Activated effector memory CD4-positive, alpha-beta T cell treated with anti-CD3 and anti-CD28 coated beads, Interleukin-2, amount 50 U/mL, for 16 hours (primary cell): ENCODE measurements around the gene CNTRL.
A peak's percentile ranks its signal among the peaks of the same experiment; 100 is the strongest.
"Not testable (repeated sequence)": the region's sequence is repeated elsewhere in the genome, so short reads cannot be mapped to it uniquely, and the experiment has no call there.

Experiments
- DNase-seq: peaks from one replicate; pipeline ENCODE4 v3.0.0-alpha.2; 2020

CNTRL gene, protein sequence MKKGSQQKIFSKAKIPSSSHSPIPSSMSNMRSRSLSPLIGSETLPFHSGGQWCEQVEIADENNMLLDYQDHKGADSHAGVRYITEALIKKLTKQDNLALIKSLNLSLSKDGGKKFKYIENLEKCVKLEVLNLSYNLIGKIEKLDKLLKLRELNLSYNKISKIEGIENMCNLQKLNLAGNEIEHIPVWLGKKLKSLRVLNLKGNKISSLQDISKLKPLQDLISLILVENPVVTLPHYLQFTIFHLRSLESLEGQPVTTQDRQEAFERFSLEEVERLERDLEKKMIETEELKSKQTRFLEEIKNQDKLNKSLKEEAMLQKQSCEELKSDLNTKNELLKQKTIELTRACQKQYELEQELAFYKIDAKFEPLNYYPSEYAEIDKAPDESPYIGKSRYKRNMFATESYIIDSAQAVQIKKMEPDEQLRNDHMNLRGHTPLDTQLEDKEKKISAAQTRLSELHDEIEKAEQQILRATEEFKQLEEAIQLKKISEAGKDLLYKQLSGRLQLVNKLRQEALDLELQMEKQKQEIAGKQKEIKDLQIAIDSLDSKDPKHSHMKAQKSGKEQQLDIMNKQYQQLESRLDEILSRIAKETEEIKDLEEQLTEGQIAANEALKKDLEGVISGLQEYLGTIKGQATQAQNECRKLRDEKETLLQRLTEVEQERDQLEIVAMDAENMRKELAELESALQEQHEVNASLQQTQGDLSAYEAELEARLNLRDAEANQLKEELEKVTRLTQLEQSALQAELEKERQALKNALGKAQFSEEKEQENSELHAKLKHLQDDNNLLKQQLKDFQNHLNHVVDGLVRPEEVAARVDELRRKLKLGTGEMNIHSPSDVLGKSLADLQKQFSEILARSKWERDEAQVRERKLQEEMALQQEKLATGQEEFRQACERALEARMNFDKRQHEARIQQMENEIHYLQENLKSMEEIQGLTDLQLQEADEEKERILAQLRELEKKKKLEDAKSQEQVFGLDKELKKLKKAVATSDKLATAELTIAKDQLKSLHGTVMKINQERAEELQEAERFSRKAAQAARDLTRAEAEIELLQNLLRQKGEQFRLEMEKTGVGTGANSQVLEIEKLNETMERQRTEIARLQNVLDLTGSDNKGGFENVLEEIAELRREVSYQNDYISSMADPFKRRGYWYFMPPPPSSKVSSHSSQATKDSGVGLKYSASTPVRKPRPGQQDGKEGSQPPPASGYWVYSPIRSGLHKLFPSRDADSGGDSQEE (N-terminal part only)

DNA sequence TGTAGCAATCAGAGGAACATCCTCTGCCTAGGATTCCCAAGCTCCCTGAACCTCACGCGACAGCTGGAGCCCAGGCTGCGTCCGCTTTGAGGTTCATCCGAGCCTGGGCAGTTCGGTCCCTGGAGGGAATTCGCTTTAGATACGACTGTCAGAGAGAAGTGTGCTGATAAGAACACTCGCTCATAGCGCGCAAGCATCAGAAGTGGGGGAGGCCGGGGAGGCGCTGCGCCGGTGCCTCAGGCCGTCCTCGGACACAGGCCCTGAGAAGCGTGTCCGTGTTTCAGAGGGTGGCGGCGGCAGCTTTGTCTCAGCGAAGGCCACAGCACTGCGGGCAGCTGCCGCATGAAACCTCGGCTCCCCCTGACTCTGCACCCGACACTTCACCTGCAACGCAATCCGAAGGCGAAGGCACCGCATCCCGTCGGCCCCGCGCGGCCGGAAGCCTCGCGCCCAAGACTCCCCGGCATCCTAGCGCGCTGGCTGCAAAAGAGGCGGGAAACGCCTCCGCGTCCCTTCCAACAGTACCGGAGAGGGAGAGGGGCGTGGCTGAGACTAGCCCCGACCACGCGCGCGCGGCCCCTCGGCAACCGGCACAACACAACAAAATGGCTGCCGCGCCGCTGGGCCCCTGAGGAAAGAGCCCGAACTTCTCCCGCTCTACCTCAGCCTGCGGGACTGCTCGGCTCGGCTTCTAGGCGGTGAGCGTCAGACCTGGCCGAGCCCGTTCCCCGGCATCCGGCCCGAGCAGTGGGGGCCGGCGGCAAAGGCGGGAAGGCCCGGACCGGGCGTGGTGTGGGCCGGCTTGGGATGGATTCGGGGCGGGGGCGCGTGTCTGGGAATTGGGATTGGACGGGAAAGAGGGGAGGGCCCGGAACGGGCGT is at the start of gene CNTRL:
Gene CNTRL (plus strand): TSS at position 586 of the 881 bp plus-strand sequence. CDS start 13,372 bp downstream, outside the sequence.
- peak; percentile 95 for DNase-seq

DNA sequence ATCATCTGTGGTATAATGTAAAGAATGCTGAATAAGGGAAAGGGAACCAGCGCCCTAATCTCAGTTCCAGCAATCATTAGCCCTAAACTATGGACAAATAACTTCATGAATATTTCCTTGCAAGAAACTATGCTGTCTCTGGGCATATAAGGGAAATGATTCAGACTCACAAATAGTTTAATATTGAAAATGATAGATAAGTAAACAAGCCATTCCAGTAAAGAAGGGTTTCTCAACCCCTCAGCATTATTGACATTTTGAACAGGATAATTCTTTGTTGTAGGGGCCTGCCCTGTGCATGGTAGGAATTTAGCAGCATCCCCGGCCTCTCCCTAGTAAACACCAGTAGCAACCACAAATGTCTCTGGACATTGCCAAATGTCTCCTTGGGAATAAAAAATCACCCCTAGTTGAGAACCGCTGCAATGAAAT is 48.5 kb upstream of the CNTRL start:
- DNase-seq, result no peak

DNA sequence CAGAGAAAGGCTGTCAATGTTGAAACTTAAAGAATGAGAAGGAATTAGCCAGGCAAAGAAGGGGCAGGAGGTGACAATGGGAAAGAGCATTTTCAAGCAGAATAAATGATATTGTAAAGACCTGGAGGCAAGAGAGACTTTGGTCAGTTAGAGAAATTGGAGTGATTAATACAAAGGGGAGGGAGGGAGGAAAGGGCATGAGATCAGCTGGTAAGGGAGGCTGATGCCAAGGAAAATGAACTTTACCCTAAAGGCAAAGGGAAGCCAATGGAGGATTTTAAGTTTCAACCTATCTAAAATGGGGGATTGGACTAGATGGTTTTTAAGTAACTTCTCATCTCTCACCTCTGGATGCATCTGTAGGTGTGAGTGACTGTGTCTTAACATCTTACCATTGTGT is 48.0 kb upstream of the CNTRL start:
- DNase-seq, result no peak

DNA sequence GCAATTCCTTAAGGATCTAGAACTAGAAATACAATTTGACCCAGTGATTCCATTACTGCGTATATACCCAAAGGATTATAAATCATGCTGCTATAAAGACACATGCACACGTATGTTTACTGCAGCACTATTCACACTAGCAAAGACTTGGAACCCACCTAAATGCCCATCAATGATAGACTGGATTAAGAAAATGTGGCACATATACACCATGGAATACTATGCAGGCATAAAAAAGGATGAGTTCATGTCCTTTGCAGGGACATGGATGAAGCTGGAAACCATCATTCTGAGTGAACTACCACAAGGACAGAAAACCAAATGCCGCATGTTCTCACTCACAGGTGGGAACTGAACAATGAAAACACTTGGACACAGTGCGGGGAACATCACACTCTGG is 46.5 kb upstream of the CNTRL start:
- DNase-seq, result not testable (repeated sequence)

DNA sequence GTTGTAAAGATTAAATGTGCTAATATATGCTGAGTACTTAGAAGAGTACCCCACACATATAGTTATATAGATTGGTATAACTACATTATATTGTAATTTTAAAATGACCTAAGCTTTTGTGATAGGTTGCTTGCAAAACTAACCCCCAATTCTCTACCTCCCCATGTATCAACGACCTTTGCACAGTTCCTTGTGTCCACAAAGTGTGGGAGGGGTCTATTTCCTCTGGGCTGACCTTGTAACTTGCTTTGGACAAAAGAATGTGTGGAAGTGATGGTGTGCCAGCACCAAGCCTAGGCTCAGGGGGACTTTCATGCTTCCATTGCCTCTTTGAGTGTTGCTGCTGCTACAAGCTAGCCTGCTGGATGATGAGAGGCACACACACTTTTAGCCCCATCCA is 45.3 kb upstream of the CNTRL start:
- DNase-seq, result no peak

DNA sequence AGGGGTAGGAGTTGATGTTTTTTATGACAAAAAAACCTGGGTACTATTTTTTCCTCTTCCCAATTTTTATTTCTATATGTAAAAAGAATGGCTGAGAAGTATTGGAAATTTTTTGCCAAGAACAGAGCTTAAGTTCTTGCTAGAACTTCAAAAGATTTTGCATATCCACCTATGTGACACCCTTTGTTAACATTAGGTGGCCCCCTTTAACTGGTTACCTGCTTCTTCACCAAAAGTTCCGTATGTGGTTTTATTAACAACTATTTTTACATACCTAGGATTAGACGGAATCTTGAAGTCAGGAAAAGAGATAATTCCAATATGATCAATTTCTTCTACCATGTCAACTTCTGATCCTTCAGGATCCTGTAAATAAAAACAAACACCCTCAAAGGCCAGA is 40.2 kb upstream of the CNTRL start:
- no peak for DNase-seq

DNA sequence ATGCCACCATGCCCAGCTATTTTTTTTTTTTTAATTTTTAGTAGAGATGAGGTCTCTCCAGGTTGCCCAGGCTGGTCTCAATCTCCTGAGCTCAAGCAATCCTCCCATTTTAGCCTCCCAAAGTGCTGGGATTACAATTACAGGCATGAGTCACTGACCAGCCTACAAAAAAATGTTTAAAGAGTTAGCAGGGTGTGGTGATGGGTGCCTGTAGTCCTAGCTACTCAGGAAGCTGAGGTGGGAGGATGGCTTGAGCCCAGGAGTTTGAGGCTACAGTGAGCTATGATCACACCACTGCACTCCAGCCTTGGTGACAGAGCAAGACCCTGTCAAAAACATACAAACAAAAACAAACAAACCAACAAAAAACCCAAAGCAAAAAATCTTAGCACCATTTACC is 39.0 kb upstream of the CNTRL start:
- not testable (repeated sequence) for DNase-seq

DNA sequence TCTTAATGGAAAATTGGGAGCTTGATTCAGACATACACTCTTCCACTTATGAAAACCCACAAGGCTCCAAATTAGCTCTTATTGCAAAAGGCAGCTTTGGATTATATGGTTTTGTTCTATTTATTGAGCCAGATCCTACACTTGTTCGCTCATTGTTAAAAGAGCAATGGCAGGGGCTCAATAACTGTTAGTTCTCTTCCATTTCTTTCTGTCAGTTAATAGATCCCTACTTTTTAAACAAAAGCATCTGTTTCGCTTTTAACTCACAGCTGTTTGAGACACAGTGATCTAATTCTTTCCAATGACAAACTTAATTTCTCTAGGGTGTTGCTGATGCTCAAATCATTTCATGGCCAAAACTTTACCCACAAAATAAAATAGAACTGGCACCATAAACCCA is 36.4 kb upstream of the CNTRL start:
- no peak for DNase-seq

DNA sequence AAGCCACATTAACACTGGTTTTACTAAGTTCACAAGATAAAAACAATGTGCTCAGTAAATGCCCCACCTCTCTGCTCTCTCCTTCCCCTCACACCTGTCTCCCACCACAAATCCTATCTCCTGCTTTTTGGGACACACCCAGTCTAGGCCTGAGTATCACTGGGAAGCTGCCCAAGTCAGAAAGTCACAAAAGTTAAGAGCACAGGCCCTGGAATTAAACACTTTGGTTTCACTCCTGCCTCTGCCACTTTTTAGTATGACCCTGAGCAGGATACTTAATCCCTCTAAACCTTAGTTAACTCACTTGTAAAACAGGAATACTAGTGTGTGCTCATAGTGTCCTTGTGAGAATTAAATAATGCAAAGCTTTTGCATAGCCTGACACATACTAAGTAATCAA is 36.0 kb upstream of the CNTRL start:
- DNase-seq, result no peak

DNA sequence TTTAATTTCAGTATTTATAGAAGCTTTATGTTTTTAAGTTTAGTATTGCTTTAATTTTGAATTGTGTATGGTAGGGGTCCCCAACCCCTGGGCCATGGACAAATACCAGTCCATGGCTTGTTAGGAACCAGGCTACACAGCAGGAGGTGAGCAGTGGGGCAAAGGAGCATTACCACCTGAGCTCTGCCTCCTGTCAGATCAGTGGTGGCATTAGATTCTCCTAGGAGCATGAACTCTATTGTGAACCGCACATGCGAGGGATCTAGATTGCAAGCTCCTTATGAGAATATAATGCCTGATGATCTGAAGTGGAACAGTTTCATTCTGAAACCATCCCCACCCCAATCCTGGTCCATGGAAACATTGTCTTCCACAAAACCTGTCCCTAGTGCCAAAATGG is 26.6 kb upstream of the CNTRL start:
- DNase-seq, result no peak

DNA sequence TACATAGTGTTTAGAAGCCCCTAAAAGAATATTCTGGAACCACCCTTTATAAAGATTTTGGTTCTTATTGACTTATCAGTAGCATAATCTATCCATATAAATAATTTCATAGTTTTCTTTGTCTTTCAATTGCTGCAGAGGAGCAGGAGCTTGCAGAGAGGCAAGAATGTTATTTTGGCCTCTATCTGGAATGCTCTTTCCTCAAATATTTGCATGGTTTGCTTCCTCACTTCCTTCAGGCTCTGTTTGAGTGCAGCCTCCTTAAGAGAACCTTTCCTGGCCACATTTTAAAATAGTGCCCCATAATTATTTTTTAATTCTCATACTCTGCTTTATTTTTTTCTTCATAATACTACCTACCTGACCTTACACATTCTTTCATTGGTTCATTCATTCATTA is 26.1 kb upstream of the CNTRL start:
- no peak for DNase-seq

DNA sequence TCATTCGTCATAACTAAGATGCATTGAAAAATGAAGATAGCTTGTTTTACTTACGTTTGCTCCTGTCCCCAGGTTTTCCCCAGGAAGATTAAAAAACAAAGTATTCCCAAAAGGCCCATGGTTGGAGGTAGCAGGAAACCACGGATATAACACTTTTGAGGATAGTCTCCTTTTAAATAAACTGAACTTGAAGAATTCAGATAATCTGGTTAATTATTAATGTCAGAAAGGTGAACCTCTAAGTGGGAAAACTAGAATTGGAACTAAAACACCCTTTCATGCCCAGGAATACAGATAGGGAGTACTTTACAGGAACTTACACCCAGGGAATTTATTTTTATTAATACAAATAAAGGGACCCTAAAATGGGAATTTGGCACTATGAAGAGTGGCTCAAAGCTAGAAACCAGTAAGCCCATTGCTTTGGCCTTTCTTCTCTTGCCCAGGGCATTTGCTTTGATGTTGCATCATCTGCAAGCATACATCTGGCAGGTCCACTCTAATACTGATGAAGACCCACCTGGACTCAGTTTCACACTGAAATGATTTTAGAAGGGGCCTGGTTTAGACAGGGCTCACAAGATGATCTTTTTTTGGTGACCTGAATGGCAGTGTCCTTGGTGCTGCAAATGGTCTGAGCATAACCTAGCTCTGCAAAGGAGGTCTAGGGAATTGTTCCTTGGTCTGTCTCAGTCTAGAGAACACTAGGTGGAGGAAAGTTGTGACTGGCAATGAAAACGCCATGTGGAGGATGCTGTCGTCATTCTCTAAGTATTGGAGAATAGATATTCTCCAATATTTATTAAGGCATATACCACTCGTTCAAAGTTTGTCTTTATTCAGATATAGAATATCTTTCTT is 24.4 kb upstream of the CNTRL start, which contains the start of gene C5:
Gene C5 (minus strand): TSS at position 148 of the 861 bp plus-strand sequence. CDS start 29 bp downstream, at position 119.
- no peak for DNase-seq

DNA sequence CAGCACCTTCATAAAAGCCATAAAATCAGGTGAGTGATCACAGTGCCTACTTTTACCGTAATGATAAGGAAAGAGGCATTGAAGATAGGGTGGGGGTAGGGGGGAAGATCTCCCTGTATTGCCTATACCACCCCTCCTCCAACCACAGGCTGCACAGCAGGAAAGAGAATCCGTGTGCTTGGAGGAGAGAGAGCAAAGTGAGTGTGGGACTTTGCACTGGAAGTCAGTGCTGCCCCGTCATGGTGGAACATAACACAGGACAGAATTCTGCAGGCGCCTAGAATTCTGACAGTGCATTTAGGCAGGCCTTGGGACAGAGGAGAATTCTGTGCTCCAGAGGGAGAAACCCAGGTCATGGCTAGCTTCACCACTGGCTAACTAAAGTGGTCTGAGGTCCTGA is 21.2 kb upstream of the CNTRL start:
- no peak for DNase-seq

DNA sequence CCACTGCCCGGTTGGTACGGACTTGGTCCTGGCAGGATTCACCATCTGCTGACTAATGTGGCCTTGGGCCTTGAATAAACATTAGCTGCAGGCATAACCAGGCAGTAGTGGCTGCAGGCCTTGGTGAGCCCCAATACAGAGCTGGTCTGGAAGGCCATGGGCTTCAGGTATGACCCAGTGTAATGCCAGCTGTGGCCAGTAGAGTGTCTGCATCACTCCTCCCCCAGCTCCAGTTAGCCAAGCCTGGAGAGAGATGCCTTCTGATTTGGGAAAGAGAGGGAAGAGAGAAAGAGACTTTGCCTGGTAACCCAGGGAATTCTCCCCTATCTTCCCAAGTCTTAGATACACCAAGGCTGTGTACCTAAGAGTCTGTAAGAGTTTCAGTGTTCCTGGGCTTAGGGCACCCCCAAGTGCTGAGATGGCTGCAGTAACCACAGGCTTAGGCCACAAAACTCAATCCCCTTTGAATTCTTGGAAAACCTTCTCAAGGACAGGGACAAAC is 19.1 kb upstream of the CNTRL start:
- DNase-seq, result no peak

DNA sequence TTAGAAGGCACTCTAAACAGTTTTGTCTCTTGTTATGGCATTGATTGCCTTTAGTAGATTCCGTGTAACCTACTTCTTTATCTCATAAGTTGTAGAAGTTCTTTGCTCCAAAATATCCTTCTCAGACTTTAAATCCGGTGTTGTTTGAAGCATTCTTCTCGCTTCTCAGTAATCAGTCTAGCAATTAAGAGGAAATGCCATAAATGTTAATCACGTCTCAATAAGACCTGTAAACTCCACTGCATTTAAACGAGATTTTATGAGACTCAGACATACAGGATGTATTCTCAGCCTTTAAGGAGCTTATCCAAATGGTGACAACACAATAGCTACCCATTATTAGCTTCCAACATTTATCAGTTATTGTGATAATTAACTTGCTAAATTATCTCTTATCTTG is 16.9 kb upstream of the CNTRL start:
- DNase-seq, result no peak

DNA sequence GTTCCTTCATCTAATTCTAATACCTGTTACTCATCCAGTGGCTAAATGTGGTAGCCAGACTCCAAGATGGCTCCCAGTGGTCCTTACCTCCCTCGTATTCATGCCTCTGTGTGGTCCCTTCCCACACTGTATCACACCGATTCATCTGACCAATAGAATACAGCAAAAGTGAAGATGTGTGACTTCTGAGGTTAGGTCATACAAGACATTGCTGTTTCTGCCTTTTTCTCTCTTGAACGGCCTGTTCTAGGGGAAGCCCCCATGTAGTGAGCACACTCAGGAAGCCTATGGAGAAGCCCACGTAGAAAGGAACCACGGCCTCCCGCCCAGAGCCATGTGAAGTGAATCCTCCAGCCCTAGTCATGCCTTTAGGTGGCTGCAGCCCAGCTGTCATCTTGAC is 15.2 kb upstream of the CNTRL start:
- DNase-seq, result no peak

DNA sequence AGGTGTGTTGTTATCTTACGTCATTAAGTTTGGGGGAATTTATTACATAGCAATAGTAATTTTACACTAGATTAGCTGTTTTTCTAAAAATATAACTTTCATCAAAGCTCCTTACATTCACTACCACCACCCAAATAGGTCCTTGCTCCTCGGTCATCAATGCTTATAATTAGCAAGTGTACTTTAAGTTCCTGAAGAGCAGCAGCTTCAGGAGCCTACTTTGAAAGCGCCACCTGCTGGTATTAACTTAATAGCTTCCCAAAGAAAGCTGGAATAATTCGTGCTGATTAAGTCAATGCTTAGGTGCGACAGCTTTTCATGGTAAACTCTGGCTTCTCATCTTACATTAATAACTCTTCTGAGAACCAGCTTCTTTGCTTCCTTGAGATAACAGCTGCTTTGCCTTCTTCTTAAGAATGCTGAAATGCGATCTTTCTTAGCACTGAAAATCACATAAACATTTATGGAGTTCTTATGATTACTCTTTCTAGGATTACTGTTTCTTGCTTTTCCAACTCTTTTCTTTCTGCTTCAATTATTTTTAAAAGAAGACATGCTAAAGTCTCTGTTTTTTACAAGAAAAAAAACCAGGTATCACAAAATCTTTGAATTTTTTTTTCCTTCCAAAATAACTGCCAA is 14.6 kb upstream of the CNTRL start:
- DNase-seq, result no peak

DNA sequence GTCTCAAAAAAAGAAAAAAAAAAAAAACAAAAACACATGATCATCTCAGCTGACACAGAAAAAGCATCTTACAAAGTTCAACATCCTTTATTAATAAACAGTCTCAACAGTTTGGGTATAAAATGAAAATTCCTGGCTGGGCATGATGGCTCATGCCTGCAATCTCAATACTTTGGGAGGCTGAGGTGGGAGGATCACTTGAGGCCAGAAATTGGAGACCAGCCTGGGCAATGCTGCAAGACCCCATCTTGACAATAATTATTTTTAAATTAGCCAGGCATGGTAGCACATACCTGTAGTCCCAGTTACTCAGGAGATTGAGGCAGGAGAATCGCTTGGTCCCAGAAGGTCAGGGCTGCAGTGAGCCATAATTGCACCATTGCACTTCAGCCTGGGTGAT is 7.9 kb upstream of the CNTRL start:
- DNase-seq, result no peak

DNA sequence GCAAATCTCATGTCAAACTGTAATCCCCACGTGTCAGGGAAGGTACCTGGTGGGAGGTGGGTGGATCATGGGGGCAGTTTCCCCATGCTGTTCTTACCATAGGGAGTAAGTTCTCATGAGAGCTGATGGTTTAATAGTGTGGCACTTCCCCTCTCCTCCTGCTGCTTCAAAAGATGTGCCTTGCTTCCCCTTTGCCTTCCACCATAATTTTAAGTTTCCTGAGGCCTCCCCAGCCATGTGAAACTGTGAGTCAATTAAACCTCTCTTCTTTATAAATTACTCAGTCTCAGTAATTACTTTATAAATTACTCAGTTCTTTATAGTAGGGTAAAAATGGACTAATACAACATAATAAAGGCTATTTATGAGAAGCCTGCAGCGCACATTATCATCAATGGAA is 7.1 kb upstream of the CNTRL start:
- no peak for DNase-seq

DNA sequence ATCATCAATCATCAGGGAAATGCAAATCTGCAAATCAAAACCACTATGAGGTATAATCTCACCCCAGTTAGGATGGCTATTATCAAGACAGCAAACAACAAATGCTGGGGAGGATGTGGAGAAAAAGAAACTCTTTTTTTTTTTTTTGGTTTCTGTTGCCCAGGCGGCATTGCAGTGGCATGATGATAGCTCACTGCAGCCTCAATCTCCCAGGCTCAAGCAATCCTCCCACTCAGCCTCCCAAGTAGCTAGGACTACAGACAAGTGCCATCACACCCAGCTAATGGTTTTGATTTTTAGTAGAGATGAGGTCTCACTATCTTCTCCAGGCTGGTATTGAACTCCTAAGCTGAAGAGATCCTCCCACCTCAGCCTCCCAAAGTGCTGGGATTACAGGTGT is 5.4 kb upstream of the CNTRL start:
- DNase-seq, result no peak
